H1 (cell line): ENCODE results near the gene RBP3.

ENCODE experiments used
- BRCA1 ChIP-seq: IDR thresholded peaks from 2 replicates; pipeline ENCODE4 v1.6.1; 2012; ENCODE audit warnings: low read depth, low read length, improper control_type of control experiment
- EP300 ChIP-seq, 2 experiments: IDR thresholded peaks; 1 replicate in 1 of 2; 2 replicates in 1 of 2; pipeline ENCODE4 v1.6.1; 2011 to 2012; ENCODE audit warnings: low read depth in 2 of 2, low read length in 2 of 2, mild to moderate bottlenecking in 2 of 2, borderline replicate concordance in 1 of 2, inconsistent platforms in 1 of 2, moderate library complexity in 1 of 2
- HDAC2 ChIP-seq, 2 experiments: fragments of 300-600 bp in 1 of 2; sonication (generic) in 1 of 2; IDR thresholded peaks; 2 replicates each; pipeline ENCODE4 v1.6.1; 2011 to 2012; ENCODE audit warnings: low read depth in 2 of 2, low read length in 2 of 2, mild to moderate bottlenecking in 2 of 2, moderate library complexity in 2 of 2, borderline replicate concordance in 1 of 2, inconsistent platforms in 1 of 2
- NRF1 ChIP-seq: IDR thresholded peaks from 2 replicates; pipeline ENCODE4 v1.6.1; 2011; ENCODE audit warnings: mild to moderate bottlenecking, low read depth, low read length, improper control_type of control experiment
- POLR2A ChIP-seq, 2 experiments: IDR thresholded peaks; 1 replicate in 1 of 2; 2 replicates in 1 of 2; pipeline ENCODE4 v1.6.1; 2011; ENCODE audit warnings: low read depth in 2 of 2, low read length in 2 of 2, mild to moderate bottlenecking in 2 of 2; ENCODE audit errors: control extremely low read depth in 1 of 2
- POLR2AphosphoS5 ChIP-seq: IDR thresholded peaks from 2 replicates; pipeline ENCODE4 v1.6.1; 2011; ENCODE audit warnings: low read depth, low read length
- TEAD4 ChIP-seq: IDR thresholded peaks from 2 replicates; pipeline ENCODE4 v1.6.1; 2012; ENCODE audit warnings: low read depth, low read length, inconsistent platforms, mixed read lengths
- ZNF274 ChIP-seq: IDR thresholded peaks from 2 replicates; pipeline ENCODE4 v1.7.0; 2012; ENCODE audit warnings: low read length, borderline replicate concordance; ENCODE audit errors: extremely low read depth
- TF ChIP-seq, protein P1 (sequence below), 3 experiments: IDR thresholded peaks; 1 replicate in 2 of 3; 2 replicates in 1 of 3; pipeline versions ENCODE4 v1.5.1 to v1.6.1; 2011; ENCODE audit warnings: low read length in 3 of 3, mild to moderate bottlenecking in 3 of 3, inconsistent platforms in 2 of 3, low read depth in 1 of 3, moderate library complexity in 1 of 3; ENCODE audit not compliant: insufficient read depth in 1 of 3; ENCODE audit errors: control extremely low read depth in 1 of 3
- TF ChIP-seq, protein P2 (sequence below): IDR thresholded peaks from 2 replicates; pipeline ENCODE4 v1.6.1; 2011; ENCODE audit warnings: low read length, improper control_type of control experiment
- TF ChIP-seq, protein P3 (sequence below): IDR thresholded peaks from 2 replicates; pipeline ENCODE4 v1.6.1; 2012; ENCODE audit warnings: inconsistent platforms
- TF ChIP-seq, protein P4 (sequence below): fragments of 300-600 bp; sonication (generic); IDR thresholded peaks from 2 replicates; pipeline ENCODE4 v1.7.1; 2012; ENCODE audit warnings: low read length, moderate library complexity, mild to moderate bottlenecking, inconsistent platforms; ENCODE audit not compliant: insufficient replicate concordance

DNA sequence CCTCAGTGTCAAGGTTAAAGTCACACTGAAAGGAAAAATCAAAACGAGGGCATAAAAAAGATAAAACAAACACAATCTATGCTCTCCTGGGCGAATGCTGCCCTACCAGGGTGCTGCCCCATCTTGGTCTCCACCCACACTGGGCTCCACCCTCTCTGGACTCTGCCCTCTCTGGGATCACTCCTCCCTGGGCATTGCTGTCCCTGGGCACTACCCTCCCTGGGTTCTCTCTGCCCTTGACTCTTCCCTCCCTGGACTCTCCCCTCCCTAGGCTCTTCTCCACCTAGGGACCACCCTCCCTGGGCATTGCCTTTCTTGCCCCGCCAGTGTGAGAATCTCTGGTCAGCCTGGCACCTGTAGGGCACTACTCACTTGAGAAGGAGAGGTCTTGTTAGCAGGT lies 17.4 kb upstream of the RBP3 start:
- TF ChIP-seq EP300 (IDR thresholded peaks at IDR 0.05; ENCODE audit: borderline replicate concordance in 1 of 2, low read depth in 2 of 2, low read length in 2 of 2) (no peak), POLR2A (IDR thresholded peaks at IDR 0.05; ENCODE audit: control extremely low read depth in 1 of 2, low read depth in 2 of 2, low read length in 2 of 2) (no peak), HDAC2 (IDR thresholded peaks at IDR 0.05; ENCODE audit: borderline replicate concordance in 1 of 2, low read depth in 2 of 2, low read length in 2 of 2) (no peak), TEAD4 (no peak), POLR2AphosphoS5 (no peak), ZNF274 (no peak), NRF1 (no peak), BRCA1 (no peak)
- TF ChIP-seq, protein P1, sequence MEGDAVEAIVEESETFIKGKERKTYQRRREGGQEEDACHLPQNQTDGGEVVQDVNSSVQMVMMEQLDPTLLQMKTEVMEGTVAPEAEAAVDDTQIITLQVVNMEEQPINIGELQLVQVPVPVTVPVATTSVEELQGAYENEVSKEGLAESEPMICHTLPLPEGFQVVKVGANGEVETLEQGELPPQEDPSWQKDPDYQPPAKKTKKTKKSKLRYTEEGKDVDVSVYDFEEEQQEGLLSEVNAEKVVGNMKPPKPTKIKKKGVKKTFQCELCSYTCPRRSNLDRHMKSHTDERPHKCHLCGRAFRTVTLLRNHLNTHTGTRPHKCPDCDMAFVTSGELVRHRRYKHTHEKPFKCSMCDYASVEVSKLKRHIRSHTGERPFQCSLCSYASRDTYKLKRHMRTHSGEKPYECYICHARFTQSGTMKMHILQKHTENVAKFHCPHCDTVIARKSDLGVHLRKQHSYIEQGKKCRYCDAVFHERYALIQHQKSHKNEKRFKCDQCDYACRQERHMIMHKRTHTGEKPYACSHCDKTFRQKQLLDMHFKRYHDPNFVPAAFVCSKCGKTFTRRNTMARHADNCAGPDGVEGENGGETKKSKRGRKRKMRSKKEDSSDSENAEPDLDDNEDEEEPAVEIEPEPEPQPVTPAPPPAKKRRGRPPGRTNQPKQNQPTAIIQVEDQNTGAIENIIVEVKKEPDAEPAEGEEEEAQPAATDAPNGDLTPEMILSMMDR (IDR thresholded peaks at IDR 0.05; ENCODE audit: control extremely low read depth in 1 of 3, insufficient read depth in 1 of 3, low read depth in 1 of 3, low read length in 3 of 3): no peak
- TF ChIP-seq, protein P2, sequence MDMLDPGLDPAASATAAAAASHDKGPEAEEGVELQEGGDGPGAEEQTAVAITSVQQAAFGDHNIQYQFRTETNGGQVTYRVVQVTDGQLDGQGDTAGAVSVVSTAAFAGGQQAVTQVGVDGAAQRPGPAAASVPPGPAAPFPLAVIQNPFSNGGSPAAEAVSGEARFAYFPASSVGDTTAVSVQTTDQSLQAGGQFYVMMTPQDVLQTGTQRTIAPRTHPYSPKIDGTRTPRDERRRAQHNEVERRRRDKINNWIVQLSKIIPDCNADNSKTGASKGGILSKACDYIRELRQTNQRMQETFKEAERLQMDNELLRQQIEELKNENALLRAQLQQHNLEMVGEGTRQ: no peak
- TF ChIP-seq, protein P3, sequence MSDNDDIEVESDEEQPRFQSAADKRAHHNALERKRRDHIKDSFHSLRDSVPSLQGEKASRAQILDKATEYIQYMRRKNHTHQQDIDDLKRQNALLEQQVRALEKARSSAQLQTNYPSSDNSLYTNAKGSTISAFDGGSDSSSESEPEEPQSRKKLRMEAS: no peak
- TF ChIP-seq, protein P4, sequence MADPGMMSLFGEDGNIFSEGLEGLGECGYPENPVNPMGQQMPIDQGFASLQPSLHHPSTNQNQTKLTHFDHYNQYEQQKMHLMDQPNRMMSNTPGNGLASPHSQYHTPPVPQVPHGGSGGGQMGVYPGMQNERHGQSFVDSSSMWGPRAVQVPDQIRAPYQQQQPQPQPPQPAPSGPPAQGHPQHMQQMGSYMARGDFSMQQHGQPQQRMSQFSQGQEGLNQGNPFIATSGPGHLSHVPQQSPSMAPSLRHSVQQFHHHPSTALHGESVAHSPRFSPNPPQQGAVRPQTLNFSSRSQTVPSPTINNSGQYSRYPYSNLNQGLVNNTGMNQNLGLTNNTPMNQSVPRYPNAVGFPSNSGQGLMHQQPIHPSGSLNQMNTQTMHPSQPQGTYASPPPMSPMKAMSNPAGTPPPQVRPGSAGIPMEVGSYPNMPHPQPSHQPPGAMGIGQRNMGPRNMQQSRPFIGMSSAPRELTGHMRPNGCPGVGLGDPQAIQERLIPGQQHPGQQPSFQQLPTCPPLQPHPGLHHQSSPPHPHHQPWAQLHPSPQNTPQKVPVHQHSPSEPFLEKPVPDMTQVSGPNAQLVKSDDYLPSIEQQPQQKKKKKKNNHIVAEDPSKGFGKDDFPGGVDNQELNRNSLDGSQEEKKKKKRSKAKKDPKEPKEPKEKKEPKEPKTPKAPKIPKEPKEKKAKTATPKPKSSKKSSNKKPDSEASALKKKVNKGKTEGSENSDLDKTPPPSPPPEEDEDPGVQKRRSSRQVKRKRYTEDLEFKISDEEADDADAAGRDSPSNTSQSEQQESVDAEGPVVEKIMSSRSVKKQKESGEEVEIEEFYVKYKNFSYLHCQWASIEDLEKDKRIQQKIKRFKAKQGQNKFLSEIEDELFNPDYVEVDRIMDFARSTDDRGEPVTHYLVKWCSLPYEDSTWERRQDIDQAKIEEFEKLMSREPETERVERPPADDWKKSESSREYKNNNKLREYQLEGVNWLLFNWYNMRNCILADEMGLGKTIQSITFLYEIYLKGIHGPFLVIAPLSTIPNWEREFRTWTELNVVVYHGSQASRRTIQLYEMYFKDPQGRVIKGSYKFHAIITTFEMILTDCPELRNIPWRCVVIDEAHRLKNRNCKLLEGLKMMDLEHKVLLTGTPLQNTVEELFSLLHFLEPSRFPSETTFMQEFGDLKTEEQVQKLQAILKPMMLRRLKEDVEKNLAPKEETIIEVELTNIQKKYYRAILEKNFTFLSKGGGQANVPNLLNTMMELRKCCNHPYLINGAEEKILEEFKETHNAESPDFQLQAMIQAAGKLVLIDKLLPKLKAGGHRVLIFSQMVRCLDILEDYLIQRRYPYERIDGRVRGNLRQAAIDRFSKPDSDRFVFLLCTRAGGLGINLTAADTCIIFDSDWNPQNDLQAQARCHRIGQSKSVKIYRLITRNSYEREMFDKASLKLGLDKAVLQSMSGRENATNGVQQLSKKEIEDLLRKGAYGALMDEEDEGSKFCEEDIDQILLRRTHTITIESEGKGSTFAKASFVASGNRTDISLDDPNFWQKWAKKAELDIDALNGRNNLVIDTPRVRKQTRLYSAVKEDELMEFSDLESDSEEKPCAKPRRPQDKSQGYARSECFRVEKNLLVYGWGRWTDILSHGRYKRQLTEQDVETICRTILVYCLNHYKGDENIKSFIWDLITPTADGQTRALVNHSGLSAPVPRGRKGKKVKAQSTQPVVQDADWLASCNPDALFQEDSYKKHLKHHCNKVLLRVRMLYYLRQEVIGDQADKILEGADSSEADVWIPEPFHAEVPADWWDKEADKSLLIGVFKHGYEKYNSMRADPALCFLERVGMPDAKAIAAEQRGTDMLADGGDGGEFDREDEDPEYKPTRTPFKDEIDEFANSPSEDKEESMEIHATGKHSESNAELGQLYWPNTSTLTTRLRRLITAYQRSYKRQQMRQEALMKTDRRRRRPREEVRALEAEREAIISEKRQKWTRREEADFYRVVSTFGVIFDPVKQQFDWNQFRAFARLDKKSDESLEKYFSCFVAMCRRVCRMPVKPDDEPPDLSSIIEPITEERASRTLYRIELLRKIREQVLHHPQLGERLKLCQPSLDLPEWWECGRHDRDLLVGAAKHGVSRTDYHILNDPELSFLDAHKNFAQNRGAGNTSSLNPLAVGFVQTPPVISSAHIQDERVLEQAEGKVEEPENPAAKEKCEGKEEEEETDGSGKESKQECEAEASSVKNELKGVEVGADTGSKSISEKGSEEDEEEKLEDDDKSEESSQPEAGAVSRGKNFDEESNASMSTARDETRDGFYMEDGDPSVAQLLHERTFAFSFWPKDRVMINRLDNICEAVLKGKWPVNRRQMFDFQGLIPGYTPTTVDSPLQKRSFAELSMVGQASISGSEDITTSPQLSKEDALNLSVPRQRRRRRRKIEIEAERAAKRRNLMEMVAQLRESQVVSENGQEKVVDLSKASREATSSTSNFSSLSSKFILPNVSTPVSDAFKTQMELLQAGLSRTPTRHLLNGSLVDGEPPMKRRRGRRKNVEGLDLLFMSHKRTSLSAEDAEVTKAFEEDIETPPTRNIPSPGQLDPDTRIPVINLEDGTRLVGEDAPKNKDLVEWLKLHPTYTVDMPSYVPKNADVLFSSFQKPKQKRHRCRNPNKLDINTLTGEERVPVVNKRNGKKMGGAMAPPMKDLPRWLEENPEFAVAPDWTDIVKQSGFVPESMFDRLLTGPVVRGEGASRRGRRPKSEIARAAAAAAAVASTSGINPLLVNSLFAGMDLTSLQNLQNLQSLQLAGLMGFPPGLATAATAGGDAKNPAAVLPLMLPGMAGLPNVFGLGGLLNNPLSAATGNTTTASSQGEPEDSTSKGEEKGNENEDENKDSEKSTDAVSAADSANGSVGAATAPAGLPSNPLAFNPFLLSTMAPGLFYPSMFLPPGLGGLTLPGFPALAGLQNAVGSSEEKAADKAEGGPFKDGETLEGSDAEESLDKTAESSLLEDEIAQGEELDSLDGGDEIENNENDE: no peak
